PC-3 (cell line): Measurements from ENCODE around the gene TSPAN32. TPM values are rescaled to one million over a fixed set of nuclear protein-coding genes. Genes with fewer than 3 reads are reported as not detected.

Experiments used
- ATAC-seq: fragments of 200-7000 bp; cut with Tn5 transposase; 2 replicates; pipeline ENCODE4 v1.9.1; 2020; ENCODE audit warnings: mild to moderate bottlenecking, moderate library complexity
- BruUV-seq: library from RNA; stranded (reverse); fragments of 400-500 nt; replicated peaks from 2 replicates; lab custom pipeline; 2021; lab: Mats Ljungman, UMichigan
- CTCF ChIA-PET: fragments of 300-600 bp; sonication (Branson Sonifier 250); formaldehyde crosslinking; loops from one replicate; lab custom pipeline; 2022; ENCODE audit warnings: antibody characterized with exemption; lab: Charles Lee
- POLR2A ChIA-PET: fragments of 300-600 bp; sonication (Branson Sonifier 250); formaldehyde crosslinking; loops from one replicate; lab custom pipeline; 2022; ENCODE audit warnings: antibody characterized with exemption; ENCODE audit not compliant: unreplicated experiment; lab: Charles Lee
- DNase-seq: peaks from one replicate; pipeline ENCODE4 v3.0.0-alpha.2; 2015
- H2AFZ ChIP-seq: fragments of 300-600 bp; sonication (generic); 2 replicates; pipeline ENCODE4 v1.6.0; 2016; ENCODE audit warnings: antibody characterized with exemption, low read length
- H3F3A ChIP-seq: fragments of 300-600 bp; sonication (generic); one replicate; pipeline ENCODE4 v1.6.0; 2017; ENCODE audit warnings: antibody characterized with exemption, low read length, control low read depth, mild to moderate bottlenecking; ENCODE audit not compliant: unreplicated experiment
- H3K27ac ChIP-seq: fragments of 300-600 bp; sonication (generic); 2 replicates; pipeline ENCODE4 v1.5.1; 2016; ENCODE audit warnings: mild to moderate bottlenecking, low read length
- H3K27me3 ChIP-seq: fragments of 300-600 bp; sonication (generic); 2 replicates; pipeline ENCODE4 v1.6.1; 2016; ENCODE audit warnings: low read length, mixed read lengths
- H3K36me3 ChIP-seq: fragments of 300-600 bp; sonication (generic); 2 replicates; pipeline ENCODE4 v1.6.1; 2016; ENCODE audit warnings: low read depth, mixed run types, low read length, mixed read lengths
- H3K4me1 ChIP-seq: fragments of 300-600 bp; sonication (generic); 2 replicates; pipeline ENCODE4 v1.5.1; 2016; ENCODE audit warnings: low read length; ENCODE audit not compliant: insufficient read depth
- H3K4me2 ChIP-seq: fragments of 300-600 bp; sonication (generic); 2 replicates; pipeline ENCODE4 v1.6.0; 2016; ENCODE audit warnings: low read length
- H3K4me3 ChIP-seq: fragments of 300-600 bp; sonication (generic); 2 replicates; pipeline ENCODE4 v1.5.1; 2016; ENCODE audit warnings: mild to moderate bottlenecking, low read length, mixed read lengths
- H3K79me2 ChIP-seq: fragments of 300-600 bp; sonication (generic); 2 replicates; pipeline ENCODE4 v1.6.1; 2017; ENCODE audit warnings: low read length, mixed read lengths
- H3K9ac ChIP-seq: fragments of 300-600 bp; sonication (generic); 2 replicates; pipeline ENCODE4 v1.6.0; 2016; ENCODE audit warnings: mild to moderate bottlenecking, low read length
- H3K9me2 ChIP-seq: fragments of 300-600 bp; sonication (generic); replicated peaks from 2 replicates; pipeline ENCODE4 v1.6.1; 2016; ENCODE audit warnings: mixed run types, low read length, mixed read lengths
- H3K9me3 ChIP-seq: fragments of 300-600 bp; sonication (generic); 2 replicates; pipeline ENCODE4 v1.6.1; 2016; ENCODE audit warnings: low read length, mixed read lengths
- H4K20me1 ChIP-seq: fragments of 300-600 bp; sonication (generic); 2 replicates; pipeline ENCODE4 v1.6.1; 2016; ENCODE audit warnings: low read length, mixed read lengths
- EZH2 ChIP-seq: fragments of 300-600 bp; sonication (generic); IDR thresholded peaks from one replicate; pipeline ENCODE4 v1.6.1; 2017; ENCODE audit warnings: antibody characterized with exemption, mild to moderate bottlenecking, low read length; ENCODE audit not compliant: unreplicated experiment
- EZH2phosphoT487 ChIP-seq: fragments of 300-600 bp; sonication (generic); IDR thresholded peaks from 2 replicates; pipeline ENCODE4 v1.6.1; 2018; ENCODE audit warnings: mild to moderate bottlenecking, antibody characterized with exemption, low read length, borderline replicate concordance
- intact Hi-C: fragments of 100-400 bp; cut with micrococcal nuclease; formaldehyde crosslinking; loops from 2 replicates; pipeline ENCODE4 v1.9.0; 2023
- total RNA-seq: library from RNA; depleted of rRNA; stranded (reverse); fragments of >200 nt; gene quantifications from 2 replicates; pipeline ENCODE4 v1.2.3, GENCODE V29; 2014
- TF ChIP-seq, protein P1 (sequence below): fragments of 300-600 bp; sonication (generic); conservative IDR thresholded peaks from 2 replicates; pipeline ENCODE4 v1.5.1; 2017; ENCODE audit warnings: antibody characterized with exemption, low read depth, mild to moderate bottlenecking, low read length

Gene TSPAN32
- total RNA-seq, 1 experiment from 2014 or later, result not detected

- Histone ChIP-seq H3K27ac (no peak overlapping the region), H3K9me3 (no peaks in the 10 kb centered on the region), H3K36me3 (no peaks in the 10 kb centered on the region), H3K9me2 (no peaks in the 10 kb centered on the region), H3F3A (no peaks in the 10 kb centered on the region), H3K9ac (no peak overlapping the region), H3K27me3 (no peaks in the 10 kb centered on the region), H3K4me2 (no peak overlapping the region), H3K4me3 (no peak overlapping the region), H3K79me2 (no peaks in the 10 kb centered on the region), H2AFZ (no peak overlapping the region), H3K4me1 (peaks cover 13% of the 10 kb centered on the region), H4K20me1 (no peaks in the 10 kb centered on the region)
- POLR2A ChIA-PET, result interaction anchor here (0.6 kb wide), 1 partner anchor 70 kb away, joined by 3 read pairs; no protein-coding TSS in a partner anchor
- ATAC-seq (no peak), DNase-seq (no peak)
- no TSS peak for BruUV-seq
- CTCF ChIA-PET, result no interaction called here
- intact Hi-C loops, result no loop called here
- TF ChIP-seq, protein P1, sequence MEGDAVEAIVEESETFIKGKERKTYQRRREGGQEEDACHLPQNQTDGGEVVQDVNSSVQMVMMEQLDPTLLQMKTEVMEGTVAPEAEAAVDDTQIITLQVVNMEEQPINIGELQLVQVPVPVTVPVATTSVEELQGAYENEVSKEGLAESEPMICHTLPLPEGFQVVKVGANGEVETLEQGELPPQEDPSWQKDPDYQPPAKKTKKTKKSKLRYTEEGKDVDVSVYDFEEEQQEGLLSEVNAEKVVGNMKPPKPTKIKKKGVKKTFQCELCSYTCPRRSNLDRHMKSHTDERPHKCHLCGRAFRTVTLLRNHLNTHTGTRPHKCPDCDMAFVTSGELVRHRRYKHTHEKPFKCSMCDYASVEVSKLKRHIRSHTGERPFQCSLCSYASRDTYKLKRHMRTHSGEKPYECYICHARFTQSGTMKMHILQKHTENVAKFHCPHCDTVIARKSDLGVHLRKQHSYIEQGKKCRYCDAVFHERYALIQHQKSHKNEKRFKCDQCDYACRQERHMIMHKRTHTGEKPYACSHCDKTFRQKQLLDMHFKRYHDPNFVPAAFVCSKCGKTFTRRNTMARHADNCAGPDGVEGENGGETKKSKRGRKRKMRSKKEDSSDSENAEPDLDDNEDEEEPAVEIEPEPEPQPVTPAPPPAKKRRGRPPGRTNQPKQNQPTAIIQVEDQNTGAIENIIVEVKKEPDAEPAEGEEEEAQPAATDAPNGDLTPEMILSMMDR, result no peak
- no peak for TF ChIP-seq EZH2
- no peak for TF ChIP-seq EZH2phosphoT487
Measured at GRCh38 chr11:2307501-2308331, 5.9 kb downstream of the TSPAN32 start.

- H4K20me1 ChIP-seq, result no peaks in the 10 kb centered on the region
- H3K4me1 ChIP-seq, result peaks cover 14% of the 10 kb centered on the region
- no peaks in the 10 kb centered on the region for H3K9me2 ChIP-seq
- DNase-seq (no peak), ATAC-seq (no peak)
- no TSS peak for BruUV-seq
- no peak overlapping the region for H2AFZ ChIP-seq
- CTCF ChIA-PET, result no interaction called here
- no peak overlapping the region for H3K4me3 ChIP-seq
- no peaks in the 10 kb centered on the region for H3K79me2 ChIP-seq
- no peak overlapping the region for H3K9ac ChIP-seq
- TF ChIP-seq EZH2, result no peak
- TF ChIP-seq, protein P1, result no peak
- no peak for TF ChIP-seq EZH2phosphoT487
- H3K27ac ChIP-seq, result no peak overlapping the region
- no peak overlapping the region for H3K4me2 ChIP-seq
- H3K27me3 ChIP-seq, result no peaks in the 10 kb centered on the region
- H3K36me3 ChIP-seq, result no peaks in the 10 kb centered on the region
- H3F3A ChIP-seq, result no peaks in the 10 kb centered on the region
- no peaks in the 10 kb centered on the region for H3K9me3 ChIP-seq
- intact Hi-C loops, result no loop called here
- POLR2A ChIA-PET, result no interaction called here
Measured at GRCh38 chr11:2308713-2309112, 6.9 kb downstream of the TSPAN32 start.
